HG03565 (cell line): ENCODE results near the gene PELI2.

Experiments used
- ATAC-seq: cut with Tn5 transposase; IDR thresholded peaks from one replicate; pipeline ENCODE4 v1.9.1; 2021; ENCODE audit warnings: mild to moderate bottlenecking, moderate library complexity; ENCODE audit not compliant: unreplicated experiment

Gene PELI2

GRCh38 chr14:56333359-56334292 lies 215.4 kb downstream of the PELI2 start:
- ATAC-seq: no peak

GRCh38 chr14:56334458-56334857 lies 216.2 kb downstream of the PELI2 start:
- ATAC-seq: no peak

GRCh38 chr14:56338674-56339073 lies 220.5 kb downstream of the PELI2 start:
- ATAC-seq: no peak

- peak; percentile 83 for ATAC-seq
Observed at GRCh38 chr14:56339855-56340701, 221.9 kb downstream of the PELI2 start.

- no peak for ATAC-seq
Observed at GRCh38 chr14:56340932-56341331, 222.7 kb downstream of the PELI2 start.

GRCh38 chr14:56341766-56342493 lies 223.7 kb downstream of the PELI2 start:
- no peak for ATAC-seq

GRCh38 chr14:56342494-56342942 lies 224.3 kb downstream of the PELI2 start:
- no peak for ATAC-seq

GRCh38 chr14:56349960-56350359 lies 231.7 kb downstream of the PELI2 start:
- no peak for ATAC-seq
